GM19239 (cell line): Measurements from ENCODE around the gene KRTAP12-4.
"Not testable (repeated sequence)": the region's sequence is repeated elsewhere in the genome, so short reads cannot be mapped to it uniquely, and the experiment has no call there.

Experiments
- DNase-seq: peaks from one replicate; pipeline ENCODE4 v3.0.0; 2011; ENCODE audit warnings: low spot score; ENCODE audit not compliant: insufficient read length
- FAIRE-seq: peaks from 2 replicates; lab custom pipeline; 2011; peaks lifted over from hg19 to GRCh38; lab: Jason Lieb, UNC

KRTAP12-4 gene

GRCh38 chr21:44654576-44655175 is at the start of gene KRTAP12-4:
Gene KRTAP12-4, minus strand, starts transcription at chr21:44654659. Its CDS starts 45 bp downstream, at chr21:44654614.
- DNase-seq, result no peak
- FAIRE-seq, result no peak

- no peak for DNase-seq
- no peak for FAIRE-seq
Measured at GRCh38 chr21:44703731-44704635, 49.5 kb upstream of the KRTAP12-4 start.

- FAIRE-seq (no peak), DNase-seq (no peak)
Measured at GRCh38 chr21:44702973-44703730, 48.7 kb upstream of the KRTAP12-4 start.

- no peak for DNase-seq
- FAIRE-seq, result no peak
Measured at GRCh38 chr21:44702111-44702972, 47.9 kb upstream of the KRTAP12-4 start.

- DNase-seq (no peak), FAIRE-seq (no peak)
Measured at GRCh38 chr21:44701541-44701940, 47.1 kb upstream of the KRTAP12-4 start.

GRCh38 chr21:44701023-44701400 is 46.6 kb upstream of the KRTAP12-4 start:
- no peak for DNase-seq
- FAIRE-seq, result no peak

GRCh38 chr21:44700101-44701022 is 45.9 kb upstream of the KRTAP12-4 start:
- FAIRE-seq (no peak), DNase-seq (no peak)

GRCh38 chr21:44699502-44700001 is 45.1 kb upstream of the KRTAP12-4 start:
- FAIRE-seq, result no peak
- DNase-seq, result no peak

GRCh38 chr21:44697811-44698734 is 43.6 kb upstream of the KRTAP12-4 start:
- FAIRE-seq, result no peak
- no peak for DNase-seq

- not testable (repeated sequence) for FAIRE-seq, DNase-seq
Measured at GRCh38 chr21:44697172-44697810, 42.8 kb upstream of the KRTAP12-4 start, which contains the start of gene KRTAP10-12. Gene KRTAP10-12, plus strand, starts transcription at chr21:44697172. Its CDS starts 30 bp downstream, at chr21:44697202.

- DNase-seq, result no peak
- no peak for FAIRE-seq
Measured at GRCh38 chr21:44696572-44696971, 42.1 kb upstream of the KRTAP12-4 start.

GRCh38 chr21:44695641-44696040 is 41.2 kb upstream of the KRTAP12-4 start:
- FAIRE-seq (no peak), DNase-seq (no peak)

- no peak for DNase-seq
- no peak for FAIRE-seq
Measured at GRCh38 chr21:44695184-44695583, 40.7 kb upstream of the KRTAP12-4 start.

- no peak for FAIRE-seq
- no peak for DNase-seq
Measured at GRCh38 chr21:44694776-44695175, 40.3 kb upstream of the KRTAP12-4 start.

- DNase-seq (no peak), FAIRE-seq (no peak)
Measured at GRCh38 chr21:44692798-44693512, 38.5 kb upstream of the KRTAP12-4 start.

GRCh38 chr21:44691686-44692085 is 37.2 kb upstream of the KRTAP12-4 start:
- no peak for FAIRE-seq

More at GRCh38 chr21:44691686-44692085, 37.2 kb upstream of the KRTAP12-4 start:
- DNase-seq, result no peak
